ENCODE data around the gene ALDH1A2.
"Not testable (repeated sequence)": the region's sequence is repeated elsewhere in the genome, so short reads cannot be mapped to it uniquely, and the experiment has no call there.

Gene ALDH1A2

GRCh38 chr15:58065445-58066041, at the start of gene ALDH1A2:
TSS of gene ALDH1A2 (minus strand) at chr15:58065711. CDS start at chr15:58065650, 61 bp downstream.
- peaks cover 3% of the 10 kb centered on the region for H3K4me1 Mint-ChIP-seq (ENCODE audit: low read depth)
- DNase-seq (ENCODE audit: low spot score), result no peak
- peaks cover 75% of the 10 kb centered on the region for H3K27me3 Mint-ChIP-seq (ENCODE audit: low read depth)
- H3K4me3 Mint-ChIP-seq, result peak within 1 kb of the TSS; percentile 64
- no peaks in the 10 kb centered on the region for H3K9me3 Mint-ChIP-seq
- no peak within 1 kb of the TSS for H3K27ac Mint-ChIP-seq
- no peaks in the 10 kb centered on the region for H3K36me3 Mint-ChIP-seq (ENCODE audit: low read depth)

- Mint-ChIP-seq H3K36me3 (ENCODE audit: low read depth) (no peaks in the 10 kb centered on the region), H3K27me3 (ENCODE audit: low read depth) (peaks cover 3% of the 10 kb centered on the region), H3K4me3 (no peak overlapping the region), H3K4me1 (ENCODE audit: low read depth) (peaks cover 2% of the 10 kb centered on the region), H3K9me3 (no peaks in the 10 kb centered on the region), H3K27ac (no peak overlapping the region)
- no peak for DNase-seq (ENCODE audit: low spot score)
These were observed 49.3 kb upstream of the ALDH1A2 start for GRCh38 chr15:58114812-58115211.

GRCh38 chr15:58114388-58114787, 48.9 kb upstream of the ALDH1A2 start:
- Mint-ChIP-seq H3K9me3 (no peaks in the 10 kb centered on the region), H3K27ac (no peak overlapping the region), H3K4me3 (no peak overlapping the region), H3K27me3 (ENCODE audit: low read depth) (peaks cover 3% of the 10 kb centered on the region), H3K36me3 (ENCODE audit: low read depth) (no peaks in the 10 kb centered on the region), H3K4me1 (ENCODE audit: low read depth) (peaks cover 2% of the 10 kb centered on the region)
- no peak for DNase-seq (ENCODE audit: low spot score)

- H3K4me1 Mint-ChIP-seq (ENCODE audit: low read depth); H3K9me3 Mint-ChIP-seq; H3K36me3 Mint-ChIP-seq (ENCODE audit: low read depth); H3K4me3 Mint-ChIP-seq; H3K27ac Mint-ChIP-seq; DNase-seq (ENCODE audit: low spot score); H3K27me3 Mint-ChIP-seq (ENCODE audit: low read depth): not testable (repeated sequence)
These were observed 47.8 kb upstream of the ALDH1A2 start for GRCh38 chr15:58113358-58113757.

GRCh38 chr15:58111718-58112104, 46.2 kb upstream of the ALDH1A2 start:
- Mint-ChIP-seq H3K27ac (no peak overlapping the region), H3K9me3 (no peaks in the 10 kb centered on the region), H3K36me3 (ENCODE audit: low read depth) (no peaks in the 10 kb centered on the region), H3K4me3 (no peak overlapping the region), H3K27me3 (ENCODE audit: low read depth) (peaks cover 4% of the 10 kb centered on the region), H3K4me1 (ENCODE audit: low read depth) (peaks cover 2% of the 10 kb centered on the region)
- no peak for DNase-seq (ENCODE audit: low spot score)

GRCh38 chr15:58110999-58111717, 45.6 kb upstream of the ALDH1A2 start:
- H3K36me3 Mint-ChIP-seq (ENCODE audit: low read depth), result no peaks in the 10 kb centered on the region
- H3K4me1 Mint-ChIP-seq (ENCODE audit: low read depth), result peaks cover 2% of the 10 kb centered on the region
- peaks cover 6% of the 10 kb centered on the region for H3K27me3 Mint-ChIP-seq (ENCODE audit: low read depth)
- no peak overlapping the region for H3K27ac Mint-ChIP-seq
- no peaks in the 10 kb centered on the region for H3K9me3 Mint-ChIP-seq
- no peak for DNase-seq (ENCODE audit: low spot score)
- H3K4me3 Mint-ChIP-seq, result no peak overlapping the region

- H3K27ac Mint-ChIP-seq, result no peak overlapping the region
- DNase-seq (ENCODE audit: low spot score), result no peak
- no peaks in the 10 kb centered on the region for H3K9me3 Mint-ChIP-seq
- no peak overlapping the region for H3K4me3 Mint-ChIP-seq
- no peaks in the 10 kb centered on the region for H3K4me1 Mint-ChIP-seq (ENCODE audit: low read depth)
- no peaks in the 10 kb centered on the region for H3K36me3 Mint-ChIP-seq (ENCODE audit: low read depth)
- peaks cover 8% of the 10 kb centered on the region for H3K27me3 Mint-ChIP-seq (ENCODE audit: low read depth)
These were observed 43.9 kb upstream of the ALDH1A2 start for GRCh38 chr15:58109419-58109818.

GRCh38 chr15:58108117-58108516, 42.6 kb upstream of the ALDH1A2 start:
- Mint-ChIP-seq H3K27me3 (ENCODE audit: low read depth) (peaks cover 14% of the 10 kb centered on the region), H3K9me3 (no peaks in the 10 kb centered on the region)

GRCh38 chr15:58103482-58103881, 38.0 kb upstream of the ALDH1A2 start:
- no peaks in the 10 kb centered on the region for H3K9me3 Mint-ChIP-seq
- peaks cover 46% of the 10 kb centered on the region for H3K27me3 Mint-ChIP-seq (ENCODE audit: low read depth)
- H3K36me3 Mint-ChIP-seq (ENCODE audit: low read depth), result no peaks in the 10 kb centered on the region
- no peak overlapping the region for H3K4me3 Mint-ChIP-seq
- H3K4me1 Mint-ChIP-seq (ENCODE audit: low read depth), result no peaks in the 10 kb centered on the region
- DNase-seq (ENCODE audit: low spot score), result no peak
- no peak overlapping the region for H3K27ac Mint-ChIP-seq

More at GRCh38 chr15:58108117-58108516, 42.6 kb upstream of the ALDH1A2 start:
- DNase-seq (ENCODE audit: low spot score), result no peak
- Mint-ChIP-seq H3K27ac (no peak overlapping the region), H3K36me3 (ENCODE audit: low read depth) (no peaks in the 10 kb centered on the region), H3K4me3 (no peak overlapping the region), H3K4me1 (ENCODE audit: low read depth) (no peaks in the 10 kb centered on the region)

GRCh38 chr15:58096529-58097084, 31.1 kb upstream of the ALDH1A2 start:
- H3K27ac Mint-ChIP-seq, result no peak overlapping the region
- H3K4me3 Mint-ChIP-seq, result no peak overlapping the region
- no peaks in the 10 kb centered on the region for H3K36me3 Mint-ChIP-seq (ENCODE audit: low read depth)
- H3K27me3 Mint-ChIP-seq (ENCODE audit: low read depth), result peaks cover 37% of the 10 kb centered on the region
- H3K4me1 Mint-ChIP-seq (ENCODE audit: low read depth), result no peaks in the 10 kb centered on the region
- no peak for DNase-seq (ENCODE audit: low spot score)
- no peaks in the 10 kb centered on the region for H3K9me3 Mint-ChIP-seq

GRCh38 chr15:58095415-58095814, 29.9 kb upstream of the ALDH1A2 start:
- H3K27me3 Mint-ChIP-seq (ENCODE audit: low read depth), result peaks cover 30% of the 10 kb centered on the region
- no peaks in the 10 kb centered on the region for H3K9me3 Mint-ChIP-seq
- H3K4me3 Mint-ChIP-seq, result no peak overlapping the region
- no peaks in the 10 kb centered on the region for H3K36me3 Mint-ChIP-seq (ENCODE audit: low read depth)
- no peak for DNase-seq (ENCODE audit: low spot score)
- no peak overlapping the region for H3K27ac Mint-ChIP-seq
- H3K4me1 Mint-ChIP-seq (ENCODE audit: low read depth), result no peaks in the 10 kb centered on the region

GRCh38 chr15:58087871-58088270, 22.4 kb upstream of the ALDH1A2 start:
- no peak overlapping the region for H3K4me3 Mint-ChIP-seq
- no peak overlapping the region for H3K27ac Mint-ChIP-seq
- H3K9me3 Mint-ChIP-seq, result no peaks in the 10 kb centered on the region
- H3K36me3 Mint-ChIP-seq (ENCODE audit: low read depth), result no peaks in the 10 kb centered on the region
- peaks cover 17% of the 10 kb centered on the region for H3K27me3 Mint-ChIP-seq (ENCODE audit: low read depth)
- no peak for DNase-seq (ENCODE audit: low spot score)
- peaks cover 2% of the 10 kb centered on the region for H3K4me1 Mint-ChIP-seq (ENCODE audit: low read depth)

- DNase-seq (ENCODE audit: low spot score), result no peak
- H3K36me3 Mint-ChIP-seq (ENCODE audit: low read depth), result no peaks in the 10 kb centered on the region
- H3K9me3 Mint-ChIP-seq, result no peaks in the 10 kb centered on the region
- H3K27ac Mint-ChIP-seq, result no peak overlapping the region
- peaks cover 2% of the 10 kb centered on the region for H3K4me1 Mint-ChIP-seq (ENCODE audit: low read depth)
- H3K27me3 Mint-ChIP-seq (ENCODE audit: low read depth), result peaks cover 17% of the 10 kb centered on the region
- no peak overlapping the region for H3K4me3 Mint-ChIP-seq
These were observed 21.0 kb upstream of the ALDH1A2 start for GRCh38 chr15:58086491-58086890.

GRCh38 chr15:58083526-58083925, 18.0 kb upstream of the ALDH1A2 start:
- DNase-seq (ENCODE audit: low spot score), result no peak
- Mint-ChIP-seq H3K27me3 (ENCODE audit: low read depth) (peaks cover 6% of the 10 kb centered on the region), H3K4me1 (ENCODE audit: low read depth) (peaks cover 2% of the 10 kb centered on the region), H3K4me3 (no peak overlapping the region), H3K36me3 (ENCODE audit: low read depth) (no peaks in the 10 kb centered on the region), H3K27ac (no peak overlapping the region), H3K9me3 (no peaks in the 10 kb centered on the region)
